CD14-positive monocyte (primary cell): Measurements from ENCODE around the gene GTPBP6. TPM values are rescaled to one million over a fixed set of nuclear protein-coding genes. Genes with fewer than 3 reads are reported as not detected.

Experiments used
- DNase-seq, 3 donors: peaks; one replicate each; pipeline ENCODE4 v3.0.0-alpha.2; 2011 to 2022
- H2AFZ ChIP-seq: 2 replicates; pipeline ENCODE4 v1.6.0; 2012; ENCODE audit warnings: mild to moderate bottlenecking, low read depth, low read length, inconsistent platforms; ENCODE audit not compliant: insufficient read depth, poor library complexity, severe bottlenecking
- H3K27ac ChIP-seq, 2 donors: 1 replicate in 1 of 2; 2 replicates in 1 of 2; pipeline ENCODE4 v1.5.1; 2012 to 2013; ENCODE audit warnings: low read length in 2 of 2, control low read depth in 1 of 2, inconsistent platforms in 1 of 2, low read depth in 1 of 2, mild to moderate bottlenecking in 1 of 2
- H3K27me3 ChIP-seq, 2 donors: one replicate each; pipeline versions ENCODE4 v1.6.0 to v1.6.1; 2011 to 2013; ENCODE audit warnings: low read length in 2 of 2; ENCODE audit not compliant: control insufficient read depth in 2 of 2, insufficient read depth in 2 of 2
- H3K36me3 ChIP-seq, 2 donors: replicated peaks in 1 of 2; 1 replicate in 1 of 2; 2 replicates in 1 of 2; pipeline versions ENCODE4 v1.5.1 to v1.6.1; 2012 to 2013; ENCODE audit warnings: low read length in 2 of 2, control low read depth in 1 of 2, inconsistent platforms in 1 of 2, mild to moderate bottlenecking in 1 of 2; ENCODE audit not compliant: insufficient read depth in 2 of 2, control insufficient read depth in 1 of 2
- H3K4me1 ChIP-seq, 2 donors: 1 replicate in 1 of 2; 2 replicates in 1 of 2; pipeline versions ENCODE4 v1.5.1 to v1.6.1; 2012 to 2013; ENCODE audit warnings: low read length in 2 of 2, control low read depth in 1 of 2, inconsistent platforms in 1 of 2, mild to moderate bottlenecking in 1 of 2, moderate library complexity in 1 of 2; ENCODE audit not compliant: insufficient read depth in 2 of 2, control insufficient read depth in 1 of 2
- H3K4me2 ChIP-seq: replicated peaks from 2 replicates; pipeline ENCODE3; 2012; ENCODE audit warnings: low read length, moderate library complexity, mild to moderate bottlenecking; ENCODE audit not compliant: poor library complexity, severe bottlenecking; ENCODE audit errors: extremely low read depth
- H3K4me3 ChIP-seq, 3 experiments: fragments of 200-600 bp in 1 of 3; sonication (generic) in 1 of 3; replicated peaks in 1 of 3; 1 replicate in 2 of 3; 2 replicates in 1 of 3; pipeline ENCODE4 v1.5.1; 2011 to 2013; ENCODE audit warnings: low read length in 3 of 3, mild to moderate bottlenecking in 3 of 3, control low read depth in 2 of 3, low read depth in 2 of 3, inconsistent platforms in 1 of 3, moderate library complexity in 1 of 3
- H3K79me2 ChIP-seq: 2 replicates; pipeline ENCODE4 v1.6.0; 2012; ENCODE audit warnings: mild to moderate bottlenecking, control low read depth, inconsistent platforms, low read length, moderate library complexity; ENCODE audit not compliant: insufficient read depth
- H3K9ac ChIP-seq: 2 replicates; pipeline ENCODE4 v1.6.0; 2017; ENCODE audit warnings: low read length, mild to moderate bottlenecking; ENCODE audit not compliant: insufficient read depth, poor library complexity, severe bottlenecking
- H3K9me3 ChIP-seq, 2 donors: replicated peaks in 1 of 2; 1 replicate in 1 of 2; 2 replicates in 1 of 2; pipeline versions ENCODE4 v1.5.1 to v1.6.1; 2012 to 2013; ENCODE audit warnings: low read length in 2 of 2, control low read depth in 1 of 2; ENCODE audit not compliant: control insufficient read depth in 1 of 2, insufficient read depth in 1 of 2
- H4K20me1 ChIP-seq: 2 replicates; pipeline ENCODE4 v1.6.0; 2012; ENCODE audit warnings: mild to moderate bottlenecking, low read length, control low read depth, moderate library complexity; ENCODE audit not compliant: insufficient read depth
- H3K27ac Mint-ChIP-seq, 7 donors: one replicate each; pipeline ENCODE4 v1.8.0; 2020; ENCODE audit warnings: mild to moderate bottlenecking in 7 of 7, mixed read lengths in 7 of 7, moderate library complexity in 6 of 7, inconsistent platforms in 2 of 7
- H3K27me3 Mint-ChIP-seq, 3 donors: one replicate each; pipeline ENCODE4 v1.8.0; 2021 to 2022; ENCODE audit warnings: low read depth in 3 of 3, mild to moderate bottlenecking in 3 of 3, mixed read lengths in 3 of 3, moderate library complexity in 3 of 3, inconsistent platforms in 1 of 3
- H3K36me3 Mint-ChIP-seq, 2 donors: one replicate each; pipeline ENCODE4 v1.8.0; 2020; ENCODE audit warnings: mixed read lengths in 2 of 2, inconsistent platforms in 1 of 2, mild to moderate bottlenecking in 1 of 2
- H3K4me1 Mint-ChIP-seq: one replicate; pipeline ENCODE4 v1.8.0; 2020; ENCODE audit warnings: mild to moderate bottlenecking, mixed read lengths
- H3K4me3 Mint-ChIP-seq, 2 donors: one replicate each; pipeline ENCODE4 v1.8.0; 2020; ENCODE audit warnings: mild to moderate bottlenecking in 2 of 2, mixed read lengths in 2 of 2, moderate library complexity in 1 of 2
- H3K9me3 Mint-ChIP-seq, 7 donors: one replicate each; pipeline ENCODE4 v1.8.0; 2020 to 2022; ENCODE audit warnings: mixed read lengths in 7 of 7, mild to moderate bottlenecking in 6 of 7, moderate library complexity in 6 of 7, inconsistent platforms in 2 of 7
- WGBS: methylation state at CpG from one replicate; pipeline ENCODE4 v1.1.5; 2013; ENCODE audit warnings: missing lambda C conversion rate; ENCODE audit not compliant: insufficient coverage; 5-methylcytosine and 5-hydroxymethylcytosine counted together
- intact Hi-C, 2 donors: fragments of 100-400 bp; cut with micrococcal nuclease; formaldehyde crosslinking; loops; one replicate each; pipeline versions ENCODE4 v1.15.0 to v1.15.1; 2023
- polyA plus RNA-seq, 3 donors: library from polyadenylated mRNA; depleted of rRNA in 1 of 3; unstranded in 2 of 3; stranded (reverse) in 1 of 3; fragments of 300-500 nt in 2 of 3; fragments of >200 nt in 1 of 3; fragmentation: Illumina TruSeq in 2 of 3; gene quantifications; 1 replicate in 2 of 3; 2 replicates in 1 of 3; pipeline ENCODE4 v1.2.3, GENCODE V29; 2012 to 2021
- TF ChIP-seq, protein P1 (sequence below): fragments of 200-600 bp; IDR thresholded peaks from one replicate; pipeline ENCODE4 v1.8.0; 2022; ENCODE audit warnings: antibody characterized with exemption, mild to moderate bottlenecking

Gene GTPBP6
- polyA plus RNA-seq, 3 donors = 17.2 to 39.3 (median 27.0) TPM

- TF ChIP-seq, protein P1, sequence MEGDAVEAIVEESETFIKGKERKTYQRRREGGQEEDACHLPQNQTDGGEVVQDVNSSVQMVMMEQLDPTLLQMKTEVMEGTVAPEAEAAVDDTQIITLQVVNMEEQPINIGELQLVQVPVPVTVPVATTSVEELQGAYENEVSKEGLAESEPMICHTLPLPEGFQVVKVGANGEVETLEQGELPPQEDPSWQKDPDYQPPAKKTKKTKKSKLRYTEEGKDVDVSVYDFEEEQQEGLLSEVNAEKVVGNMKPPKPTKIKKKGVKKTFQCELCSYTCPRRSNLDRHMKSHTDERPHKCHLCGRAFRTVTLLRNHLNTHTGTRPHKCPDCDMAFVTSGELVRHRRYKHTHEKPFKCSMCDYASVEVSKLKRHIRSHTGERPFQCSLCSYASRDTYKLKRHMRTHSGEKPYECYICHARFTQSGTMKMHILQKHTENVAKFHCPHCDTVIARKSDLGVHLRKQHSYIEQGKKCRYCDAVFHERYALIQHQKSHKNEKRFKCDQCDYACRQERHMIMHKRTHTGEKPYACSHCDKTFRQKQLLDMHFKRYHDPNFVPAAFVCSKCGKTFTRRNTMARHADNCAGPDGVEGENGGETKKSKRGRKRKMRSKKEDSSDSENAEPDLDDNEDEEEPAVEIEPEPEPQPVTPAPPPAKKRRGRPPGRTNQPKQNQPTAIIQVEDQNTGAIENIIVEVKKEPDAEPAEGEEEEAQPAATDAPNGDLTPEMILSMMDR = no peak
- Histone ChIP-seq H3K27ac (no peak overlapping the region), H3K4me2 (no peak overlapping the region), H3K4me3 (no peak overlapping the region), H3K27me3 (no peaks in the 10 kb centered on the region), H2AFZ (no peak overlapping the region), H3K79me2 (no peaks in the 10 kb centered on the region), H3K4me1 (no peaks in the 10 kb centered on the region), H3K9me3 (peaks cover 33 to 67% of the 10 kb centered on the region in 2 donors), H3K9ac (no peak overlapping the region), H3K36me3 (peaks cover 6 to 26% of the 10 kb centered on the region in 2 donors), H4K20me1 (no peaks in the 10 kb centered on the region)
- WGBS = 90% methylated on average over 31 of the region's 38 CpGs
- H3K4me3 Mint-ChIP-seq = no peak overlapping the region
- peaks cover 0 to 7% (median under 1%) of the 10 kb centered on the region in 3 donors for H3K27me3 Mint-ChIP-seq
- peaks cover 29 to 60% (median 44%) of the 10 kb centered on the region in 7 donors for H3K9me3 Mint-ChIP-seq
- DNase-seq = no peak
- no peak overlapping the region for H3K27ac Mint-ChIP-seq
- intact Hi-C loops = no loop called here
- H3K36me3 Mint-ChIP-seq = peaks cover 36 to 64% of the 10 kb centered on the region in 2 donors
- H3K4me1 Mint-ChIP-seq = no peaks in the 10 kb centered on the region
Measured at GRCh38 chrX:337331-337831, 18.8 kb upstream of the GTPBP6 start.

- DNase-seq = no peak
- no peaks in the 10 kb centered on the region for H3K4me1 ChIP-seq
- peak overlapping the region in 1 of 7 donors; percentile 16 for H3K27ac Mint-ChIP-seq
- peaks cover 6 to 26% of the 10 kb centered on the region in 2 donors for H3K36me3 ChIP-seq
- H3K9ac ChIP-seq = no peak overlapping the region
- no peaks in the 10 kb centered on the region for H3K79me2 ChIP-seq
- no peak overlapping the region for H3K4me2 ChIP-seq
- 86% methylated on average over 19 of the region's 21 CpGs for WGBS
- peaks cover 22 to 57% of the 10 kb centered on the region in 2 donors for H3K9me3 ChIP-seq
- H3K9me3 Mint-ChIP-seq = peaks cover 22 to 50% (median 36%) of the 10 kb centered on the region in 7 donors
- no peak overlapping the region for H2AFZ ChIP-seq
- H3K4me3 ChIP-seq = no peak overlapping the region
- peaks cover 5 to 15% (median 12%) of the 10 kb centered on the region in 3 donors for H3K27me3 Mint-ChIP-seq
- no peak overlapping the region for H3K27ac ChIP-seq
- intact Hi-C loops = no loop called here
- TF ChIP-seq, protein P1 = no peak
- H3K36me3 Mint-ChIP-seq = peaks cover 30 to 57% of the 10 kb centered on the region in 2 donors
- no peaks in the 10 kb centered on the region for H4K20me1 ChIP-seq
- H3K4me1 Mint-ChIP-seq = no peaks in the 10 kb centered on the region
- H3K4me3 Mint-ChIP-seq = no peak overlapping the region
- peaks cover 0 to 9% of the 10 kb centered on the region in 2 donors for H3K27me3 ChIP-seq
Measured at GRCh38 chrX:336227-336626, 17.6 kb upstream of the GTPBP6 start.
